ENCODE data around the gene HPCAL1.

GRCh38 chr2:10392100-10392499 is 89.4 kb downstream of the HPCAL1 start:
- TF ChIP-seq POLR2A (IDR thresholded peaks at IDR 0.05; ENCODE audit: low read depth, low read length) (no peak), CTCF (IDR thresholded peaks at IDR 0.05; ENCODE audit: extremely low read depth in 1 of 2, insufficient read depth in 1 of 2, low read depth in 1 of 2, low read length in 2 of 2) (no peak)

All from endothelial cell of umbilical vein (primary cell).